Stimulated activated naive B cell treated with anti-CD40 and anti-IgM and Interleukin-4, amounts not matched to agents 10 μg/mL and 1 μg/mL and 100 μg/mL, for 72 hours (primary cell): ENCODE measurements around the gene GPR162.

Experiments used
- ATAC-seq, 2 donors: fragments of 150-1000 bp; cut with Tn5 transposase; replicated peaks; 2 replicates each; pipeline ENCODE4 v1.10.0; 2021; ENCODE audit warnings: moderate library complexity in 1 of 2
- DNase-seq: peaks from one replicate; pipeline ENCODE4 v3.0.0; 2021
- H3K27ac Mint-ChIP-seq: one replicate; pipeline ENCODE4 v1.8.0; 2022; ENCODE audit warnings: mild to moderate bottlenecking, mixed read lengths
- H3K27me3 Mint-ChIP-seq, 2 donors: one replicate each; pipeline ENCODE4 v1.8.0; 2022; ENCODE audit warnings: mixed read lengths in 2 of 2
- H3K36me3 Mint-ChIP-seq, 2 donors: one replicate each; pipeline ENCODE4 v1.8.0; 2022; ENCODE audit warnings: mixed read lengths in 2 of 2, mild to moderate bottlenecking in 1 of 2
- H3K4me1 Mint-ChIP-seq, 2 donors: one replicate each; pipeline ENCODE4 v1.8.0; 2022; ENCODE audit warnings: mixed read lengths in 2 of 2, mild to moderate bottlenecking in 1 of 2
- H3K4me3 Mint-ChIP-seq, 2 donors: one replicate each; pipeline ENCODE4 v1.8.0; 2022; ENCODE audit warnings: mild to moderate bottlenecking in 2 of 2, mixed read lengths in 2 of 2, moderate library complexity in 1 of 2
- H3K9me3 Mint-ChIP-seq, 2 donors: one replicate each; pipeline ENCODE4 v1.8.0; 2022; ENCODE audit warnings: mixed read lengths in 2 of 2, mild to moderate bottlenecking in 1 of 2

Gene GPR162

DNA sequence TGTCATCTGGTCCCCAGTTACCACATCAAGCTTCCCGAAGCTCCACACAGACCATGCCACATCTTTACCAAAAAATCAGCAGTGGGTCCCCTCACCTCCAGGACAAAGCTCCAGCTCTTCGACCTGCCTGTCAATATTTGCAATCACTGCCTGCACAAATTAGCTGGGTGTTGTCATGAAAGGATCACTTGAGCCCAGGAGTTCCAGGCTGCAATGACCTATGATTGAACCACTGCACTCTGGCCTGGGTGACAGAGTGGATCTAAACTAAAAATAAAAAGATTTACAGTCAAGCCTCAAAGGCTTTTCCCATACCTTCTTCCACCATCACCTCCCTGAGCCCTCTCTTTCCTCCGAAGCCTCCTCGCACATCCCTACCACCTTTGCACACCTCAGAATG is 25.0 kb upstream of the GPR162 start:
- no peaks in the 10 kb centered on the region for H3K9me3 Mint-ChIP-seq
- no peaks in the 10 kb centered on the region for H3K36me3 Mint-ChIP-seq
- no peak for ATAC-seq
- H3K27ac Mint-ChIP-seq: no peak overlapping the region
- H3K4me3 Mint-ChIP-seq: no peak overlapping the region
- peaks cover 49 to 50% of the 10 kb centered on the region in 2 donors for H3K27me3 Mint-ChIP-seq
- no peak for DNase-seq
- H3K4me1 Mint-ChIP-seq: peaks cover 18 to 21% of the 10 kb centered on the region in 2 donors

DNA sequence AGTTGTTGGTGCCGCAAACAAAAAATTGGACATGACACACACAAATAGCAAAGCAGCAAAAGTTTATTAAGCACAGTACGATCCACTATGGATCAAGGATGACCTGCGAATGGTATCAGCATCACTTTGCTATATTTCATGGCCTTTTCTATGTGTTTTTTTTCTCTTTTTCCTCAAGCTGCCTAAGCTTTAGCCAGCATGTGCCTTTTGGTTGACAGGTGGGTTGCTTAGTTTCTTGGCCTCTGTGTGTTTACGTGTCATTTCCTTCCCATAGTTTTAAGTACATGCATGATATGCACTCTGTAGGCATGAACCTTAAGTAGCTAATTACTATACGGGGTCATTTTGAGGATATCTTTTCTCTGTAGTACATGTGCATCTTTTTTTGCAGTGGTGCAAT is 22.5 kb upstream of the GPR162 start:
- no peaks in the 10 kb centered on the region for H3K36me3 Mint-ChIP-seq
- no peaks in the 10 kb centered on the region for H3K9me3 Mint-ChIP-seq
- DNase-seq (no peak), ATAC-seq (no peak)
- no peak overlapping the region for H3K27ac Mint-ChIP-seq
- H3K4me1 Mint-ChIP-seq: no peaks in the 10 kb centered on the region
- no peak overlapping the region for H3K4me3 Mint-ChIP-seq
- H3K27me3 Mint-ChIP-seq: peaks cover 45 to 58% of the 10 kb centered on the region in 2 donors

GRCh38 chr12:6807170-6807569 is 14.5 kb upstream of the GPR162 start:
- Mint-ChIP-seq H3K36me3 (no peaks in the 10 kb centered on the region), H3K27ac (no peak overlapping the region), H3K9me3 (no peaks in the 10 kb centered on the region), H3K4me1 (peaks cover 10 to 14% of the 10 kb centered on the region in 2 donors), H3K4me3 (no peak overlapping the region), H3K27me3 (peaks cover 10 to 31% of the 10 kb centered on the region in 2 donors)
- ATAC-seq: no peak
- no peak for DNase-seq

DNA sequence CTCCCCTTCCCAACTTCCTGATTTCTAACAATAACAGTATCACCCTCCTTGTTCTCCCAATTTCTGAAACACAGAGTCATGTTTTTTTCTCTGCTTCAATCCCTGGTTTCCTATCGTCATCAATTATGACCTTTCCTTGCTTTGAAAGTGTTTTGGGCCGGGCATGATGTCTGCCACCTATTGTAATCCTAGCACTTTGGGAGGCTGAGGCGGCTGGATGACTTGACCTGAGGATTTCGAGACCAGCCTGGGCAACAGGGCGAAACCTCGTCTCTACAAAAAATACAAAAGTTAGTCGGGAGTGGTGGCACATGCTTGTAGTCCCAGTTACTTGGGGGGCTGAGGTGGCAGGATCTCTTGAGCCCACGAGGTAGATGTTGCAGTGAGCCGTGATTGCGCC is 12.6 kb upstream of the GPR162 start:
- peaks cover 13 to 31% of the 10 kb centered on the region in 2 donors for H3K27me3 Mint-ChIP-seq
- no peak overlapping the region for H3K27ac Mint-ChIP-seq
- no peaks in the 10 kb centered on the region for H3K36me3 Mint-ChIP-seq

DNA sequence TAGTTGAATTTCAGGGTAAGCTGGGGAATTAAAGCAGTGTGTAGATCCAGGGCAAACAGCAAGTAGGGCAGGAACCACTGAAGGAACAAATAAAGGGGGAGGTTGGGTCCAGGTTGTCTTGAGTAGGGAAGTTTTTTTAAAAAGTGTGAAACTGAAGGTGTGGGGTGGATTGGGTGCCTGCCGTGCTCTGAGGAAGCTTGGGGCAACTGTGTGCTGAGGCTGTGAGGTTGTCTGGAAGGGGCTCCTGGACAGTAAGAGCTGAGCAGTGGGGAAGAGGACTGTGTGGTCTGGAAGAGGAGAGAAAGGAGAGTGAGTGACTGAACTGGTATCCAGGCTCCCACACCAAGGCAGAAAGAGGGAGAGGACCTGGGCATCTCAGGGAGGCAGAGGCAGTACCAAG is 10.9 kb upstream of the GPR162 start:
- Mint-ChIP-seq H3K9me3 (no peaks in the 10 kb centered on the region), H3K27ac (peak overlapping the region; percentile 11), H3K4me3 (no peak overlapping the region), H3K36me3 (no peaks in the 10 kb centered on the region), H3K4me1 (peaks cover 17 to 22% of the 10 kb centered on the region in 2 donors), H3K27me3 (peaks cover 20 to 43% of the 10 kb centered on the region in 2 donors)
- ATAC-seq (no peak), DNase-seq (no peak)

More for the DNA sequence above, 12.6 kb upstream of the GPR162 start:
- ATAC-seq: no peak
- H3K4me3 Mint-ChIP-seq: no peak overlapping the region
- no peak for DNase-seq
- H3K4me1 Mint-ChIP-seq: peaks cover 17 to 22% of the 10 kb centered on the region in 2 donors
- no peaks in the 10 kb centered on the region for H3K9me3 Mint-ChIP-seq

GRCh38 chr12:6813363-6813762 is 8.3 kb upstream of the GPR162 start:
- DNase-seq: no peak
- Mint-ChIP-seq H3K9me3 (no peaks in the 10 kb centered on the region), H3K4me1 (peaks cover 17 to 22% of the 10 kb centered on the region in 2 donors), H3K36me3 (no peaks in the 10 kb centered on the region), H3K4me3 (no peak overlapping the region), H3K27me3 (peaks cover 28 to 45% of the 10 kb centered on the region in 2 donors), H3K27ac (no peak overlapping the region)
- ATAC-seq: no peak

DNA sequence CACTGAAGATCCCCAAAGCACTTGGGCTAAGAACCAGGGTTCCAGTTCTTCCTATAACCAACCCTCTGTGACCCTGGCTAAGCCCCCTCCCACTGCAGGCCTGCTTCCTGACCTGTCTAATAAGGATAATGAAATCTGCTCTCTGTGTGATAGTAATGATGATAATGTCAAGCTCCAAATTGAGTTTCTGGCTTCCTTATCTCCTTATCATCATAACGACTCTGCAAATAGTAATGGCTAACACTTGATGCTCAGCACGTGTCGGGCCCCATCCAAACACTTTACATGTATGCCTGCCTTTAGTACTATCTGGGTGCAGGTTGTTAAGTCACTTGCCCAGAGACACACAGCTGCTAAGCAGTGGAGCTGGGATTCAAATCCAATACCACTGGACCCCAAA is 5.0 kb upstream of the GPR162 start:
- Mint-ChIP-seq H3K27me3 (peaks cover 35 to 62% of the 10 kb centered on the region in 2 donors), H3K9me3 (no peaks in the 10 kb centered on the region), H3K27ac (no peak overlapping the region), H3K4me1 (peaks cover 13 to 18% of the 10 kb centered on the region in 2 donors), H3K36me3 (peaks cover 0 to 1% of the 10 kb centered on the region in 2 donors), H3K4me3 (no peak overlapping the region)
- no peak for DNase-seq
- no peak for ATAC-seq

DNA sequence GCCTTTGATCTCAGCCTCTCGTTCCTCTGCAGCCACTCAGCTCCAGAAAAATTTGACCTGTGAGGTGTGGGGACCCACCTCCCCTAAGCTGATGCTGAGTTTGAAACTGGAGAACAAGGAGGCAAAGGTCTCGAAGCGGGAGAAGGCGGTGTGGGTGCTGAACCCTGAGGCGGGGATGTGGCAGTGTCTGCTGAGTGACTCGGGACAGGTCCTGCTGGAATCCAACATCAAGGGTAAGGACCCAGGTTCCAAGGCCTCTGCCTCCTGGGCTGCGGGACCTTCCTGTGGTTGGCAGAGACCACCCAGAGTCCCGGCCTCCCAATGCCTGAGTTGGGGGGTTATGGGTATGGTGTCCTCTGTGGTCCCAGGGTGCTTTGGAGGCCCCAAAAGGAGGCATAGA is 4.5 kb upstream of the GPR162 start:
- no peaks in the 10 kb centered on the region for H3K9me3 Mint-ChIP-seq
- no peak overlapping the region for H3K27ac Mint-ChIP-seq
- DNase-seq: no peak
- H3K4me3 Mint-ChIP-seq: no peak overlapping the region
- ATAC-seq: no peak
- H3K36me3 Mint-ChIP-seq: peaks cover 0 to 1% of the 10 kb centered on the region in 2 donors
- H3K4me1 Mint-ChIP-seq: peaks cover 16 to 21% of the 10 kb centered on the region in 2 donors
- H3K27me3 Mint-ChIP-seq: peaks cover 38 to 66% of the 10 kb centered on the region in 2 donors

GRCh38 chr12:6817662-6818157 is 3.9 kb upstream of the GPR162 start:
- no peak overlapping the region for H3K27ac Mint-ChIP-seq
- H3K4me3 Mint-ChIP-seq: no peak overlapping the region
- ATAC-seq: no peak
- peaks cover 44 to 72% of the 10 kb centered on the region in 2 donors for H3K27me3 Mint-ChIP-seq
- DNase-seq: no peak
- H3K4me1 Mint-ChIP-seq: peaks cover 12 to 18% of the 10 kb centered on the region in 2 donors
- no peaks in the 10 kb centered on the region for H3K9me3 Mint-ChIP-seq
- peaks cover 0 to 1% of the 10 kb centered on the region in 2 donors for H3K36me3 Mint-ChIP-seq

DNA sequence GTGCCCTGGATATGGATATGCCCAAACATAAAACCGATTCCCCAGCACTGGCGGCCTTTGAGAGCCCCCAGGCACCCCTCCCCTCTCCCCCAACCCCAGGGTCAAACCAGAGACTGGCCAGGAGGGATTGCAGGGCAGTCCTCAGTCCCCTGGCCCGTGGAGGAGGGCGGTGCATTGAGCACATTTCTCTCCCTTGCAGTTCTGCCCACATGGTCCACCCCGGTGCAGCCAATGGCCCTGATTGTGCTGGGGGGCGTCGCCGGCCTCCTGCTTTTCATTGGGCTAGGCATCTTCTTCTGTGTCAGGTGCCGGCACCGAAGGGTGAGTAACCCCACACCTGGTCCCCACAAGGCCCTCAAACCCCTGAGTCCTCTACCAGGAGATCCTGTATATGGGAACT is 3.4 kb upstream of the GPR162 start:
- H3K4me1 Mint-ChIP-seq: peaks cover 13 to 16% of the 10 kb centered on the region in 2 donors
- H3K36me3 Mint-ChIP-seq: peaks cover 0 to 1% of the 10 kb centered on the region in 2 donors
- no peak overlapping the region for H3K27ac Mint-ChIP-seq
- no peaks in the 10 kb centered on the region for H3K9me3 Mint-ChIP-seq
- no peak overlapping the region for H3K4me3 Mint-ChIP-seq
- peaks cover 49 to 77% of the 10 kb centered on the region in 2 donors for H3K27me3 Mint-ChIP-seq
- ATAC-seq (no peak), DNase-seq (no peak)

GRCh38 chr12:6818645-6819044 is 3.0 kb upstream of the GPR162 start:
- DNase-seq: no peak
- peaks cover 0 to 1% of the 10 kb centered on the region in 2 donors for H3K36me3 Mint-ChIP-seq
- no peak overlapping the region for H3K27ac Mint-ChIP-seq
- no peak overlapping the region for H3K4me3 Mint-ChIP-seq
- ATAC-seq: no peak
- no peaks in the 10 kb centered on the region for H3K9me3 Mint-ChIP-seq
- H3K27me3 Mint-ChIP-seq: peaks cover 53 to 81% of the 10 kb centered on the region in 2 donors
- peaks cover 13 to 16% of the 10 kb centered on the region in 2 donors for H3K4me1 Mint-ChIP-seq

DNA sequence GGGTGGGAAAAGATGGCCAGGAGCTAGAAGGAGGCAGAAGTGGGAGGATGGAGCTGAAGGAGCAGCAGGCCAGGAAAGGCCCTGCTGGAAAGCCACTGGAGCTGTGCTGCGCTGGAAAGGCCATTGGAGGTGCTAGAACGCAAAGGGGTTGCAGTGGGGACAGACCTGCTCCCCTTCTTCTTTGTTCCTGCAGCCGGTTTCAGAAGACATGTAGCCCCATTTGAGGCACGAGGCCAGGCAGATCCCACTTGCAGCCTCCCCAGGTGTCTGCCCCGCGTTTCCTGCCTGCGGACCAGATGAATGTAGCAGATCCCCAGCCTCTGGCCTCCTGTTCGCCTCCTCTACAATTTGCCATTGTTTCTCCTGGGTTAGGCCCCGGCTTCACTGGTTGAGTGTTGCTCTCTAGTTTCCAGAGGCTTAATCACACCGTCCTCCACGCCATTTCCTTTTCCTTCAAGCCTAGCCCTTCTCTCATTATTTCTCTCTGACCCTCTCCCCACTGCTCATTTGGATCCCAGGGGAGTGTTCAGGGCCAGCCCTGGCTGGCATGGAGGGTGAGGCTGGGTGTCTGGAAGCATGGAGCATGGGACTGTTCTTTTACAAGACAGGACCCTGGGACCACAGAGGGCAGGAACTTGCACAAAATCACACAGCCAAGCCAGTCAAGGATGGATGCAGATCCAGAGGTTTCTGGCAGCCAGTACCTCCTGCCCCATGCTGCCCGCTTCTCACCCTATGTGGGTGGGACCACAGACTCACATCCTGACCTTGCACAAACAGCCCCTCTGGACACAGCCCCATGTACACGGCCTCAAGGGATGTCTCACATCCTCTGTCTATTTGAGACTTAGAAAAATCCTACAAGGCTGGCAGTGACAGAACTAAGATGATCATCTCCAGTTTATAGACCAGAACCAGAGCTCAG is 2.3 kb upstream of the GPR162 start:
- H3K4me1 Mint-ChIP-seq: peaks cover 13 to 16% of the 10 kb centered on the region in 2 donors
- peaks cover 0 to 1% of the 10 kb centered on the region in 2 donors for H3K36me3 Mint-ChIP-seq
- peaks cover 53 to 82% of the 10 kb centered on the region in 2 donors for H3K27me3 Mint-ChIP-seq

DNA sequence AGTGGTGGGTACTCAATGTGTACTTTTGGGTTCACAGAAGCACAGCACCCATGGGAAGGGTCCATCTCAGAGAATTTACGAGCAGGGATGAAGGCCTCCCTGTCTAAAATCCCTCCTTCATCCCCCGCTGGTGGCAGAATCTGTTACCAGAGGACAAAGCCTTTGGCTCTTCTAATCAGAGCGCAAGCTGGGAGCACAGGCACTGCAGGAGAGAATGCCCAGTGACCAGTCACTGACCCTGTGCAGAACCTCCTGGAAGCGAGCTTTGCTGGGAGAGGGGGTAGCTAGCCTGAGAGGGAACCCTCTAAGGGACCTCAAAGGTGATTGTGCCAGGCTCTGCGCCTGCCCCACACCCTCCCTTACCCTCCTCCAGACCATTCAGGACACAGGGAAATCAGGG is 1.5 kb upstream of the GPR162 start:
- H3K36me3 Mint-ChIP-seq: peaks cover 0 to 1% of the 10 kb centered on the region in 2 donors
- H3K4me3 Mint-ChIP-seq: no peak overlapping the region
- peaks cover 58 to 82% of the 10 kb centered on the region in 2 donors for H3K27me3 Mint-ChIP-seq

More for the DNA sequence above, 2.3 kb upstream of the GPR162 start:
- Mint-ChIP-seq H3K4me3 (no peak overlapping the region), H3K27ac (no peak overlapping the region), H3K9me3 (no peaks in the 10 kb centered on the region)
- no peak for ATAC-seq
- no peak for DNase-seq

DNA sequence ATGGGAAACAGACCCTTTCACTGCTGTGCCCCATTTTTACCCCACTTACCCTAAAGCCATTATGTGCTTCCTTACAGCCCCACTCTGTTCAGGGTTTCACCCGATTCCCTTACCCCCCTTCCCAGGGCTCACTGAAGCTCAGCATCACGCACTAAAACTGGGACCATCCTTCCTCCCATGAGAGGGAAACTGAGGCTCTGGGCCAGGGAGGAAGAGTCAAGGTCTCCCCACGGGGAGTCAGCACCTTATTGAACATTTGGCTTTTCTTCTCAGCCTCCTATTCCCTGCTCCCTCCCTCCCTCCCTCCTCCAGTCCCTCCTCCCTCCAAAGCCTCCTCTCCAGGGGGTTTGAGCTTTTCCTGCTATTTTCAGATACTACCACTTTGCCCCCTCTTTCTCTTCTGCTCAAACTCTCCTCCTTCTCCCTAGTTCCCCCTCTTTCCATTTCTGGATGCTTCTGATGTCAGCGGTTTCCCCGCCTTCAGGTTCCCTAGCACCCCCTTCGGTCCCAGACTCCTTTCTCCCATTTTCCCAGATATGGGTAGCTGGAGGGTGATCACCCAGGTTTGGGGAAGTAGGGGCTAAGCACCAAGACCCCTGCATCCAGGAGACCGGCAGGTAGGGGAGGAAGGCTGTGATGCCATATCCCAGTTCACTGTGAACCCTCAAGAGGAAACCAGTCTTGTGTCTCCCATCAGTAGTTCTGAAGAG is 960 bp downstream of the GPR162 start:
- no peak for DNase-seq
- peaks cover 22 to 27% of the 10 kb centered on the region in 2 donors for H3K4me1 Mint-ChIP-seq
- peaks cover 0 to 1% of the 10 kb centered on the region in 2 donors for H3K36me3 Mint-ChIP-seq
- no peak overlapping the region for H3K4me3 Mint-ChIP-seq
- no peaks in the 10 kb centered on the region for H3K9me3 Mint-ChIP-seq
- no peak overlapping the region for H3K27ac Mint-ChIP-seq
- no peak for ATAC-seq
- peaks cover 69 to 94% of the 10 kb centered on the region in 2 donors for H3K27me3 Mint-ChIP-seq

More for the DNA sequence above, 1.5 kb upstream of the GPR162 start:
- Mint-ChIP-seq H3K27ac (no peak overlapping the region), H3K4me1 (peaks cover 13 to 16% of the 10 kb centered on the region in 2 donors), H3K9me3 (no peaks in the 10 kb centered on the region)
- DNase-seq: no peak
- no peak for ATAC-seq
